Measurements from ENCODE around the gene ERC2. TPM values are rescaled to one million over a fixed set of nuclear protein-coding genes. Genes with fewer than 3 reads are reported as not detected.

The ERC2 gene
- total RNA-seq, 1 donor from 2014 or later, result 7.4 TPM

DNA sequence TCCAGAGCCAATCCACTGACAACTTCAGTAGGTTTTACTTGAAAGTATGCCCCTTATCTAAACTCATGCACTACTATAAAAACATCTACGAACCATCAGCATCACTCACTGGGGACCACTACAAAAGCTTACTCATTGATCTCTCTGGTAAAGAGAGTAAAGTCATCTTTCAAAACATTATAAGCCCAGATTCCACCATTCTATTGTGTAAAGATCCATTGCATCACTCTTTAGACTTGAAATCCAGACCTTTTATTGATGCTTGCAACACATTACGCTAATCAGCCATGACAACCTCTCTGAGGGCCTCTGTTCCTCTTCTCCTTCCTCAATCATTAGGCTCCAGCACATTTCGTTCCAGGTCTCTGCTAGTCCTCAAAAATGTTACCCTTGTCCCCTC lies 732.3 kb downstream of the ERC2 start:
- Mint-ChIP-seq H3K27ac (ENCODE audit: unreplicated experiment) (no peak overlapping the region), H3K4me1 (ENCODE audit: low read depth, unreplicated experiment) (no peaks in the 10 kb centered on the region), H3K4me3 (ENCODE audit: unreplicated experiment) (no peak overlapping the region), H3K27me3 (ENCODE audit: low read depth, unreplicated experiment) (no peaks in the 10 kb centered on the region), H3K36me3 (ENCODE audit: low read depth, unreplicated experiment) (no peaks in the 10 kb centered on the region), H3K9me3 (ENCODE audit: unreplicated experiment) (no peaks in the 10 kb centered on the region)
- Histone ChIP-seq H3K36me3 (ENCODE audit: insufficient read depth, low read length) (no peaks in the 10 kb centered on the region), H3K9me3 (ENCODE audit: insufficient read depth, low read depth, low read length) (no peaks in the 10 kb centered on the region), H3K4me3 (ENCODE audit: insufficient read depth, low read depth, low read length) (no peak overlapping the region), H3K4me1 (ENCODE audit: insufficient read depth, low read length) (no peaks in the 10 kb centered on the region), H3K27me3 (ENCODE audit: insufficient read depth, low read length) (no peaks in the 10 kb centered on the region), H3K9ac (ENCODE audit: low read length) (no peak overlapping the region), H4K20me1 (ENCODE audit: insufficient read depth, low read length) (no peaks in the 10 kb centered on the region), H3K79me2 (ENCODE audit: insufficient read depth, low read length) (no peaks in the 10 kb centered on the region), H3K27ac (ENCODE audit: low read depth, low read length) (no peak overlapping the region), H3K4me2 (ENCODE audit: low read length) (no peak overlapping the region), H2AFZ (ENCODE audit: low read depth, low read length) (no peak overlapping the region)
- DNase-seq (ENCODE audit: low read depth) (no peak), FAIRE-seq (no peak)
- TF ChIP-seq, protein P1, sequence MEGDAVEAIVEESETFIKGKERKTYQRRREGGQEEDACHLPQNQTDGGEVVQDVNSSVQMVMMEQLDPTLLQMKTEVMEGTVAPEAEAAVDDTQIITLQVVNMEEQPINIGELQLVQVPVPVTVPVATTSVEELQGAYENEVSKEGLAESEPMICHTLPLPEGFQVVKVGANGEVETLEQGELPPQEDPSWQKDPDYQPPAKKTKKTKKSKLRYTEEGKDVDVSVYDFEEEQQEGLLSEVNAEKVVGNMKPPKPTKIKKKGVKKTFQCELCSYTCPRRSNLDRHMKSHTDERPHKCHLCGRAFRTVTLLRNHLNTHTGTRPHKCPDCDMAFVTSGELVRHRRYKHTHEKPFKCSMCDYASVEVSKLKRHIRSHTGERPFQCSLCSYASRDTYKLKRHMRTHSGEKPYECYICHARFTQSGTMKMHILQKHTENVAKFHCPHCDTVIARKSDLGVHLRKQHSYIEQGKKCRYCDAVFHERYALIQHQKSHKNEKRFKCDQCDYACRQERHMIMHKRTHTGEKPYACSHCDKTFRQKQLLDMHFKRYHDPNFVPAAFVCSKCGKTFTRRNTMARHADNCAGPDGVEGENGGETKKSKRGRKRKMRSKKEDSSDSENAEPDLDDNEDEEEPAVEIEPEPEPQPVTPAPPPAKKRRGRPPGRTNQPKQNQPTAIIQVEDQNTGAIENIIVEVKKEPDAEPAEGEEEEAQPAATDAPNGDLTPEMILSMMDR (IDR thresholded peaks at IDR 0.05; ENCODE audit: insufficient read depth, low read depth, low read length), result no peak
- TF ChIP-seq EZH2 (IDR thresholded peaks at IDR 0.05; ENCODE audit: insufficient read depth, low read length), result no peak

DNA sequence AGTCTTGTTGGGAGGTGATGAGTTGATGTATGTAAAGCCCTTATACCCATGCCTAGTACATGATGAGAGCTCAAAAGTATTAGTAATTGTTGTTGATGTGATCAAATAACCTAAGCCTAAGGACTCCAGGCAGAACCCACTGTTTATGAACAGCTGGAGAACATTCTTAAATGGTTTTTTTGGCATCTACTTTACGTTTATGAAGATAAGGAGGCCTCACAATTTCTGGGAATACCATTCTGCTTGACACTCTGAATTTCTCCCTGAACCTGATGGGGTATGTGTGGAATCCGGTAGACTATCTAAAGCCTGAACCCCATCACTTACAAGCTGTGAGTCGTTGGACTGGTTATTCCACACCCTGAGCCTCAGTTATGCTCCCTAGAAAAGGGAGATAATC lies 736.5 kb downstream of the ERC2 start:
- Histone ChIP-seq H3K4me3 (ENCODE audit: insufficient read depth, low read depth, low read length) (no peak overlapping the region), H3K4me2 (ENCODE audit: low read length) (no peak overlapping the region), H3K27ac (ENCODE audit: low read depth, low read length) (no peak overlapping the region), H3K9me3 (ENCODE audit: insufficient read depth, low read depth, low read length) (no peaks in the 10 kb centered on the region), H3K27me3 (ENCODE audit: insufficient read depth, low read length) (no peaks in the 10 kb centered on the region), H3K4me1 (ENCODE audit: insufficient read depth, low read length) (no peaks in the 10 kb centered on the region), H4K20me1 (ENCODE audit: insufficient read depth, low read length) (no peaks in the 10 kb centered on the region), H2AFZ (ENCODE audit: low read depth, low read length) (no peak overlapping the region), H3K36me3 (ENCODE audit: insufficient read depth, low read length) (no peaks in the 10 kb centered on the region), H3K9ac (ENCODE audit: low read length) (no peak overlapping the region), H3K79me2 (ENCODE audit: insufficient read depth, low read length) (no peaks in the 10 kb centered on the region)
- no peak overlapping the region for H3K27ac Mint-ChIP-seq (ENCODE audit: unreplicated experiment)
- no peaks in the 10 kb centered on the region for H3K27me3 Mint-ChIP-seq (ENCODE audit: low read depth, unreplicated experiment)
- H3K4me1 Mint-ChIP-seq (ENCODE audit: low read depth, unreplicated experiment), result no peaks in the 10 kb centered on the region
- DNase-seq (ENCODE audit: low read depth), result peak; percentile 30
- no peaks in the 10 kb centered on the region for H3K36me3 Mint-ChIP-seq (ENCODE audit: low read depth, unreplicated experiment)
- TF ChIP-seq, protein P1 (IDR thresholded peaks at IDR 0.05; ENCODE audit: insufficient read depth, low read depth, low read length), result no peak
- no peak for TF ChIP-seq EZH2 (IDR thresholded peaks at IDR 0.05; ENCODE audit: insufficient read depth, low read length)
- H3K4me3 Mint-ChIP-seq (ENCODE audit: unreplicated experiment), result no peak overlapping the region
- no peaks in the 10 kb centered on the region for H3K9me3 Mint-ChIP-seq (ENCODE audit: unreplicated experiment)
- FAIRE-seq, result no peak

DNA sequence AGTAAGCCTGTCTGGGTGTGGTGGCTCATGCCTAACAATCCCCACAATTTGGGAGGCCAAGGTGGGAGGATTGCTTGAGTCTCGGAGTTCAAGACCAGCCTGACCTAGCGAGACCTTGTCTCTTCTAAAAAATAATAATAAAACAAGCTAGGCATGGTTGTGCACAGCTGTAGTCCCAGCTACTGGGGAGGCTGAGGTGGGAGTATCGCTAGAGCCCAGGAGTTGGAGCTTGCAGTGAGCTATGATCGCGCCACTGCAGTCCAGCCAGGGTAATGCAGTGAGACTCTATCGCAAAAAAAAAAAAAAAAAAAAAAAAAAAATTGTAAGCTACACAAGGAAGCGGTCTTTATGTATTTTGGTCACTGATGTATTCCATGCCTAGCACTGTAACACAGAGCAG lies 738.7 kb downstream of the ERC2 start:
- no peaks in the 10 kb centered on the region for H3K9me3 ChIP-seq (ENCODE audit: insufficient read depth, low read depth, low read length)
- no peak overlapping the region for H3K4me2 ChIP-seq (ENCODE audit: low read length)
- Mint-ChIP-seq H3K27ac (ENCODE audit: unreplicated experiment) (no peak overlapping the region), H3K27me3 (ENCODE audit: low read depth, unreplicated experiment) (no peaks in the 10 kb centered on the region), H3K9me3 (ENCODE audit: unreplicated experiment) (no peaks in the 10 kb centered on the region), H3K4me1 (ENCODE audit: low read depth, unreplicated experiment) (no peaks in the 10 kb centered on the region), H3K4me3 (ENCODE audit: unreplicated experiment) (no peak overlapping the region), H3K36me3 (ENCODE audit: low read depth, unreplicated experiment) (no peaks in the 10 kb centered on the region)
- no peak overlapping the region for H3K9ac ChIP-seq (ENCODE audit: low read length)
- H2AFZ ChIP-seq (ENCODE audit: low read depth, low read length), result no peak overlapping the region
- no peaks in the 10 kb centered on the region for H3K4me1 ChIP-seq (ENCODE audit: insufficient read depth, low read length)
- FAIRE-seq (no peak), DNase-seq (ENCODE audit: low read depth) (no peak)
- no peaks in the 10 kb centered on the region for H3K36me3 ChIP-seq (ENCODE audit: insufficient read depth, low read length)
- no peak overlapping the region for H3K27ac ChIP-seq (ENCODE audit: low read depth, low read length)
- H4K20me1 ChIP-seq (ENCODE audit: insufficient read depth, low read length), result no peaks in the 10 kb centered on the region
- no peaks in the 10 kb centered on the region for H3K27me3 ChIP-seq (ENCODE audit: insufficient read depth, low read length)
- no peak for TF ChIP-seq EZH2 (IDR thresholded peaks at IDR 0.05; ENCODE audit: insufficient read depth, low read length)
- TF ChIP-seq, protein P1 (IDR thresholded peaks at IDR 0.05; ENCODE audit: insufficient read depth, low read depth, low read length), result no peak
- no peak overlapping the region for H3K4me3 ChIP-seq (ENCODE audit: insufficient read depth, low read depth, low read length)
- no peaks in the 10 kb centered on the region for H3K79me2 ChIP-seq (ENCODE audit: insufficient read depth, low read length)

Measured in astrocyte (in vitro differentiated cells and primary cell).